ENCODE measurements around the gene IGSF9.

Gene IGSF9

DNA sequence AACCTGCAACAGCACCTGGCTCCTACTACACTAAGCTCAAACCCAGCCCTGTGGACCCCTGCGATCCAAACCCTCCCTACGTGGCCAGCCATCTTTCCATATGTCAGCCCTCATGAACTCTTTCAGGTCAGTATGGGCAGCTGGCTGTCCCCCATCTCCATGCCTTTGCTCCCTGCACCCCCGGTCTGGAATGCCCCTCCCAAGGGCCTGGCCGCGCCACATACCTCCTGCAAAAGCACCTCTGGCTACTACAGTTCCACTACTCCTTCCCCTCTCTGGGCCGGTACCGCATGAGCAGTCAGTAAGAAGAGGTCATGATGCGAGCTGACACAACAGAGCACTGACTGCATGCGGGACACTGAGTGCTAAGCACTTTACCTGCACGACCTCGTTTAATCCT lies 10.1 kb downstream of the IGSF9 start:
- CTCF ChIA-PET = interaction anchor here (1.3 to 5.6 kb wide), 2 partner anchors 71 to 111 kb away, joined by 3 to 85 read pairs; no protein-coding TSS in a partner anchor
- POLR2A ChIA-PET (ENCODE audit: low non-redundant PET) = no interaction called here

GRCh38 chr1:159934136-159935039 lies 11.0 kb downstream of the IGSF9 start:
- ChIA-PET POLR2A (ENCODE audit: low non-redundant PET) (no interaction called here), CTCF (interaction anchor here (0.7 to 5.6 kb wide), 4 partner anchors 32 to 135 kb away, joined by 3 to 85 read pairs (median 3); no protein-coding TSS in a partner anchor)
- TF ChIP-seq, protein P1, sequence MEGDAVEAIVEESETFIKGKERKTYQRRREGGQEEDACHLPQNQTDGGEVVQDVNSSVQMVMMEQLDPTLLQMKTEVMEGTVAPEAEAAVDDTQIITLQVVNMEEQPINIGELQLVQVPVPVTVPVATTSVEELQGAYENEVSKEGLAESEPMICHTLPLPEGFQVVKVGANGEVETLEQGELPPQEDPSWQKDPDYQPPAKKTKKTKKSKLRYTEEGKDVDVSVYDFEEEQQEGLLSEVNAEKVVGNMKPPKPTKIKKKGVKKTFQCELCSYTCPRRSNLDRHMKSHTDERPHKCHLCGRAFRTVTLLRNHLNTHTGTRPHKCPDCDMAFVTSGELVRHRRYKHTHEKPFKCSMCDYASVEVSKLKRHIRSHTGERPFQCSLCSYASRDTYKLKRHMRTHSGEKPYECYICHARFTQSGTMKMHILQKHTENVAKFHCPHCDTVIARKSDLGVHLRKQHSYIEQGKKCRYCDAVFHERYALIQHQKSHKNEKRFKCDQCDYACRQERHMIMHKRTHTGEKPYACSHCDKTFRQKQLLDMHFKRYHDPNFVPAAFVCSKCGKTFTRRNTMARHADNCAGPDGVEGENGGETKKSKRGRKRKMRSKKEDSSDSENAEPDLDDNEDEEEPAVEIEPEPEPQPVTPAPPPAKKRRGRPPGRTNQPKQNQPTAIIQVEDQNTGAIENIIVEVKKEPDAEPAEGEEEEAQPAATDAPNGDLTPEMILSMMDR (conservative IDR thresholded peaks at IDR 0.05; ENCODE audit: low read depth) = no peak
- DNase-seq (ENCODE audit: low spot score) = no peak
- peak overlapping the region; percentile 51 for H3K27ac ChIP-seq

More for the DNA sequence above, 10.1 kb downstream of the IGSF9 start:
- TF ChIP-seq, protein P1 (conservative IDR thresholded peaks at IDR 0.05; ENCODE audit: low read depth) = no peak
- H3K27ac ChIP-seq = no peak overlapping the region
- no peak for DNase-seq (ENCODE audit: low spot score)

GRCh38 chr1:159933347-159933746 lies 12.1 kb downstream of the IGSF9 start:
- peak; percentile 53 for DNase-seq (ENCODE audit: low spot score)
- POLR2A ChIA-PET (ENCODE audit: low non-redundant PET) = no interaction called here
- TF ChIP-seq, protein P1 (conservative IDR thresholded peaks at IDR 0.05; ENCODE audit: low read depth) = no peak
- CTCF ChIA-PET = interaction anchor here (0.6 to 5.6 kb wide), 4 partner anchors 15 to 134 kb away, joined by 3 to 85 read pairs (median 4); no protein-coding TSS in a partner anchor
- peak overlapping the region; percentile 51 for H3K27ac ChIP-seq

DNA sequence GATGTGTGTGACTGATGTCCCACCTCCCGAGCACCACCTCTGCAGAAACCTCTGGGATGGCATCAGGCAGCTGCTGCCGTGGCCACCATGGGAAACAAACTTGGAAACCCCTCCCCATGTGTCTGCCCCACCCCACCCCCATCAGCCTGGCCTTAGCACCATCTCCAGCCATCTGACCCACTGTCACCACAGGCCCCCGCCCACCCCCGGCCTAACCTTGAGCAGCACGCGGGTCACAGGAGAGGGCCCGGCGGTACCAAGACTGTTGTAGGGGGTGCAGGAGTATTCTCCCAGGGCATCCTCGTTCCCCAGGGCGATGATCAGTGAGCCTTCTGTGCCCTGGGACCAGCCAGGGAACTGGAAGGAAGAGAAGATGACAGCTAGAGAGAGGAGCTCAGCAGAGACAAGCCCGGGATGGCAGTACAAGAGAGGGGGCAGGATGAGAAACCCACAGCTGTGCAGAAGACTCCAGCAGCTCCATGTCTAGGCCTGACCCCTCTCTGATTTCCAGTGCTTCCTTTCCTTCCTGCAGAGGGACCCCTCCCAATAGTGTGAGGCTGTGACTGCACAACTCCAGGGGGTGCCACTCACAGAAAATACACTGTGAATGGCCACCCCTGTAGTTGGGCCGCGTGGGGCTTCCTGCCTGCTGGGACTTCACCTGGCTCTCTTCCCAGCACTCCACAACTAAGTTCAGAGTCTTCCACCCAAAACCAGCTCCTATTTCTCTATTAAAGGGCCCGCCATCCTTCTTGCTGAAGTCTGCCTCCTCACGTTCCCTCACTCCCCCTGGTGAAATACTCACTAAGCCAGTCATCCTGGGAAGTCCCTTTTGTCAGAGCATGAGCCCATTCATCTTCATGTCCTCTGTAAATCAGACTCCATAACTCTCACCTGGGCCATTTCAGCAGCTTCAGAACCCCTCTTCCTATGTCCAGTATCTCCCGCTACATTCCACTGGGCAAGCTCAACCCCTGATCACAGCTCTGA lies 12.8 kb downstream of the IGSF9 start:
- no peak for DNase-seq (ENCODE audit: low spot score)
- TF ChIP-seq, protein P1 (conservative IDR thresholded peaks at IDR 0.05; ENCODE audit: low read depth) = no peak
- CTCF ChIA-PET = interaction anchor here (0.6 to 5.6 kb wide), 2 partner anchors 16 to 74 kb away, joined by 4 to 85 read pairs; no protein-coding TSS in a partner anchor
- POLR2A ChIA-PET (ENCODE audit: low non-redundant PET) = no interaction called here
- peak overlapping the region; percentile 60 for H3K27ac ChIP-seq

DNA sequence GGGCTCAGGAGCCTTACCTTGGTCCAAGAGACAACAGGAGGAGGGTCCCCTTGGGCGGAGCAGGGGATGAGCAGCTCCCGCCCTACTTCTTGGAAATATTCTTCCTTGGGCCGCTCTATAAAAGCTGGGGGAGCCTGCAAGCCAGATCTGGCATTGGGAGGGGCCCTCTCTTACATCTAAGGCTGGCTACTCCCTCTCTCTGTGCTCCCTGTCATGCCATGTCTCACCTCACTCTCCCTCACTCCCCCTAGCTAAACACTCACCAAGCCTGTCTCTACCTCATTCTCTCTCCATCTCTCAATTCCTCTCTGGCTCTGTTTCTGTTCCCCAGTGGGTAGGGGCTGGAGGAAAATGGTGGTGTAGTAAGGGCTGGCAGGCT lies 13.6 kb downstream of the IGSF9 start:
- peak overlapping the region; percentile 60 for H3K27ac ChIP-seq
- ChIA-PET POLR2A (ENCODE audit: low non-redundant PET) (no interaction called here), CTCF (no interaction called here)
- TF ChIP-seq, protein P1 (conservative IDR thresholded peaks at IDR 0.05; ENCODE audit: low read depth) = no peak
- no peak for DNase-seq (ENCODE audit: low spot score)

All from RWPE1 (cell line).